ENCODE results near the gene ZFP1.
"Not testable (repeated sequence)": the region's sequence is repeated elsewhere in the genome, so short reads cannot be mapped to it uniquely, and the experiment has no call there.

Gene ZFP1

DNA sequence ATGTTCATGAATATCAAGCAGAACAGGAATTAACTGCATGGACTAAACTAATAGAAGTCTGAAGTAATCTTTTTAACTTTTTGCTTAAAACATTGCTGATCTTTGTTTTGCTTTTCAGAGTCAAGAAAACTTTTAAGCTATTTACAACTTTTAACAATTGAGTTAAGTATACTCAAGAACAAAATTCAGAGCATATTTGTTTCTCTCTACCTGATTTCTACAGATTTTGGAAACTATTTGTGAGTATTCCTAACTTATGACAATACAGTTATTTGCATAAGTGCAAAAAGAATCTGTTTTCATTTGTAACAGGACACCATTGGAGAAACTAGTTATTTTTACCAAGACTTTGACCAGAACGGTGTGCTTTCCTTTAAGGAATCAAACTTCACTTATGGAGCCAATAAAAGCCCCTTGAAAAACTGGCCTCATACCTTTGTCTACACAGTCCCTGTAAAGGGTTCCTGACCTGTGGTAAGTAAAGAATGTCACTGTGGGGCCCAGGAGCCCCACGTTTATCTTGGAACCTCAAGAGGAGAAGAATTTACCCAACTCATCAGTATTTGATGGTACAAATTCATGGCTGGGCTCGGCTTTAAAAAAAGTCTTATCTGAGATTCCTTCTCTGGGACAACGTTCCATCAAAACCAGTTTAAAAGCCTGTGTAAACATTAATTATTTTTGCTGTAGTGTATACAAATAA lies 20.5 kb upstream of the ZFP1 start:
- ATAC-seq, result no peak
- TF ChIP-seq BACH2 (CRISPR knock-in tag; IDR thresholded peaks at IDR 0.05; ENCODE audit: borderline replicate concordance) (no peak), ZNF565 (CRISPR knock-in tag; conservative IDR thresholded peaks at IDR 0.05; ENCODE audit: low read depth) (no peak), OSR1 (CRISPR knock-in tag; IDR thresholded peaks at IDR 0.05) (no peak), ZNF70 (CRISPR knock-in tag; IDR thresholded peaks at IDR 0.05) (no peak), ISL1 (CRISPR knock-in tag; IDR thresholded peaks at IDR 0.05) (no peak), PPARA (CRISPR knock-in tag; IDR thresholded peaks at IDR 0.05; ENCODE audit: borderline replicate concordance) (no peak), TOX (CRISPR knock-in tag; IDR thresholded peaks at IDR 0.05; ENCODE audit: borderline replicate concordance) (no peak)
- TF ChIP-seq, protein P1, sequence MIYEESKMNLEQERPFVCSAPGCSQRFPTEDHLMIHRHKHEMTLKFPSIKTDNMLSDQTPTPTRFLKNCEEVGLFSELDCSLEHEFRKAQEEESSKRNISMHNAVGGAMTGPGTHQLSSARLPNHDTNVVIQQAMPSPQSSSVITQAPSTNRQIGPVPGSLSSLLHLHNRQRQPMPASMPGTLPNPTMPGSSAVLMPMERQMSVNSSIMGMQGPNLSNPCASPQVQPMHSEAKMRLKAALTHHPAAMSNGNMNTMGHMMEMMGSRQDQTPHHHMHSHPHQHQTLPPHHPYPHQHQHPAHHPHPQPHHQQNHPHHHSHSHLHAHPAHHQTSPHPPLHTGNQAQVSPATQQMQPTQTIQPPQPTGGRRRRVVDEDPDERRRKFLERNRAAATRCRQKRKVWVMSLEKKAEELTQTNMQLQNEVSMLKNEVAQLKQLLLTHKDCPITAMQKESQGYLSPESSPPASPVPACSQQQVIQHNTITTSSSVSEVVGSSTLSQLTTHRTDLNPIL (CRISPR knock-in tag; IDR thresholded peaks at IDR 0.05; ENCODE audit: low read depth), result no peak
- TF ChIP-seq, protein P2, sequence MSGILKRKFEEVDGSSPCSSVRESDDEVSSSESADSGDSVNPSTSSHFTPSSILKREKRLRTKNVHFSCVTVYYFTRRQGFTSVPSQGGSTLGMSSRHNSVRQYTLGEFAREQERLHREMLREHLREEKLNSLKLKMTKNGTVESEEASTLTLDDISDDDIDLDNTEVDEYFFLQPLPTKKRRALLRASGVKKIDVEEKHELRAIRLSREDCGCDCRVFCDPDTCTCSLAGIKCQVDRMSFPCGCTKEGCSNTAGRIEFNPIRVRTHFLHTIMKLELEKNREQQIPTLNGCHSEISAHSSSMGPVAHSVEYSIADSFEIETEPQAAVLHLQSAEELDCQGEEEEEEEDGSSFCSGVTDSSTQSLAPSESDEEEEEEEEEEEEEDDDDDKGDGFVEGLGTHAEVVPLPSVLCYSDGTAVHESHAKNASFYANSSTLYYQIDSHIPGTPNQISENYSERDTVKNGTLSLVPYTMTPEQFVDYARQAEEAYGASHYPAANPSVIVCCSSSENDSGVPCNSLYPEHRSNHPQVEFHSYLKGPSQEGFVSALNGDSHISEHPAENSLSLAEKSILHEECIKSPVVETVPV (CRISPR knock-in tag; IDR thresholded peaks at IDR 0.05), result no peak
- TF ChIP-seq, protein P3, sequence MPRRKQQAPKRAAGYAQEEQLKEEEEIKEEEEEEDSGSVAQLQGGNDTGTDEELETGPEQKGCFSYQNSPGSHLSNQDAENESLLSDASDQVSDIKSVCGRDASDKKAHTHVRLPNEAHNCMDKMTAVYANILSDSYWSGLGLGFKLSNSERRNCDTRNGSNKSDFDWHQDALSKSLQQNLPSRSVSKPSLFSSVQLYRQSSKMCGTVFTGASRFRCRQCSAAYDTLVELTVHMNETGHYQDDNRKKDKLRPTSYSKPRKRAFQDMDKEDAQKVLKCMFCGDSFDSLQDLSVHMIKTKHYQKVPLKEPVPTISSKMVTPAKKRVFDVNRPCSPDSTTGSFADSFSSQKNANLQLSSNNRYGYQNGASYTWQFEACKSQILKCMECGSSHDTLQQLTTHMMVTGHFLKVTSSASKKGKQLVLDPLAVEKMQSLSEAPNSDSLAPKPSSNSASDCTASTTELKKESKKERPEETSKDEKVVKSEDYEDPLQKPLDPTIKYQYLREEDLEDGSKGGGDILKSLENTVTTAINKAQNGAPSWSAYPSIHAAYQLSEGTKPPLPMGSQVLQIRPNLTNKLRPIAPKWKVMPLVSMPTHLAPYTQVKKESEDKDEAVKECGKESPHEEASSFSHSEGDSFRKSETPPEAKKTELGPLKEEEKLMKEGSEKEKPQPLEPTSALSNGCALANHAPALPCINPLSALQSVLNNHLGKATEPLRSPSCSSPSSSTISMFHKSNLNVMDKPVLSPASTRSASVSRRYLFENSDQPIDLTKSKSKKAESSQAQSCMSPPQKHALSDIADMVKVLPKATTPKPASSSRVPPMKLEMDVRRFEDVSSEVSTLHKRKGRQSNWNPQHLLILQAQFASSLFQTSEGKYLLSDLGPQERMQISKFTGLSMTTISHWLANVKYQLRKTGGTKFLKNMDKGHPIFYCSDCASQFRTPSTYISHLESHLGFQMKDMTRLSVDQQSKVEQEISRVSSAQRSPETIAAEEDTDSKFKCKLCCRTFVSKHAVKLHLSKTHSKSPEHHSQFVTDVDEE (CRISPR knock-in tag; IDR thresholded peaks at IDR 0.05), result no peak

DNA sequence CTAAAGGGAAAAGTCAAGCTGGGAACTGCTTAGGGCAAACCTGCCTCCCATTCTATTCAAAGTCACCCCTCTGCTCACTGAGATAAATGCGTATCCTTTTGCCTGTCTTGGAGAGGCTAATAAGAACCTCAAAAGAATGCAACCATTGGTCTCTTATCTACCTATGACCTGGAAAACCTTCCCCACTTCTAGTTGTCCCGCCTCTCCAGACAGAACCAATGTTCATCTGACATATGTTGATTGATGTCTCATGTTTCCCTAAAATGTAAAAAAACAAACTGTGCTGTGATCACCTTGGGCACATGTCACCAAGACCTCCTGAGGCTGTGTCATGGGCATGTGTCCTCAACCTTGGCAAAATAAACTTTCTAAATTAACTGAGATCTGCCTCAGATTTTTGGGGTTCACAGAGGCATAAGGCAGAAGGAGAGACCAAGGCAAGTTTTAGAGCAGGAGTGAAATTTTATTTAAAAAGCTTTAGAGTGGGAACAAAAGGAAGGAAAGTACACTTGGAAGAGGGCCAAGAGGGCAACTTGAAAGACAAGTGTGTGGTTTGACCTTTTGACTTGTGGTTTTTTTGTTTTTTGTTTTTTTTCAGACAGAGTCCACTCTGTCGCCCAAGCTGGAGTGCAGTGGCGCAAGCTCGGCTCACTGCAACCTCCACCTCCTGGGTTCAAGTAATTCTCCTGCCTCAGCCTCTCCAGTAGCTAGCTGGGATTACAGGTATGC lies 18.7 kb upstream of the ZFP1 start:
- ATAC-seq, result not testable (repeated sequence)

DNA sequence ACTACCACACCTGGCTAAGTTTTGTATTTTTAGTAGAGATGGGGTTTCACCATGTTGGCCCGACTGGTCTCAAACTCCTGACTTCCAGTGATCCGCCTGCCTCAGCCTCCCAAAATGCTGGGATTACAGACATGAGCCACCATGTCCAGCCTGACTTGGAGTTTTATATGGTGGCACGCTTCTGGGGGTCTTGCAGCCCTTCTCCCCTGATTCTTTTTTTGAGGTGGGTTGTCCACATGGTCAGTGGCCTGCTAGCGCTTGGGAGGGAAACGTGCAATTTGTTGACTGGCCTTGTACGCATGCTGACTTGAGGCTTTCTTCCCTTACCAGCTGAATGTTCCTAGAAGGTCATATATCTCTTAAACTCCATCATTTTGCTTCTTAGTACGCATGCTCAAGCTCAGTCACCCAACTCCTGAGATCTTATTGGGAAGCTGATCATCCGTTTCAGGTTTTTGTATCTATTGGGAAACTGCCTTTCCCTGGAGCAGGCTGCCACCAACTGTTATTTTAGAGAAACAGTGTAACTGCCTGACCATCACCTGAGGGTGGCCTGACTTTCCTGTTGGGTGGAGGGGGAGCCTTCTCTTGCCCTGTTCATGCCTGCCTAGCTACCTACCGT lies 18.1 kb upstream of the ZFP1 start:
- 0 out of 3 replicates have a peak, but pooled peaks have one; percentile 26 for ATAC-seq
- TF ChIP-seq ISL1 (CRISPR knock-in tag; IDR thresholded peaks at IDR 0.05) (no peak), ZFP3 (CRISPR knock-in tag; IDR thresholded peaks at IDR 0.05) (no peak)

DNA sequence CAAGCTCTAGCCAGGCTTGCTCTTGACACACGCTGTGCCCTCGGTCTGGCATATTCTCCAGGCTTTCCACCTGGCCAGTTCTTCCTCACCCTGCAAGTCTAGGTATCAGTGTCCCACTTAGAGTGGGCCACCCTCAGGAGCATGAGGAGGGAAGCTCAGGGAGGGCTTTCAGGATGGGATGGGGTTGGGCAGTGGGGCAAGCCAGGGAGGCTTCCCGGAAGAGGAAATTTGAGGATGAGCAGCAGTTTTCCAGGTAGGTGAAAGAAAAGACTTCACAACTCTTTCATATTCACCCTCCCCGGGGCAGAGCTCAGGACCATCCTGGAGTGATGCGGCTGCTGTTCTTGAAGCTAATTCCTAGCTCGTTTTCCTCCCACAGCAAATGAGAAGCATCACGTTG lies 17.2 kb upstream of the ZFP1 start:
- ATAC-seq, result no peak
- TF ChIP-seq ZFP3 (CRISPR knock-in tag; IDR thresholded peaks at IDR 0.05), result no peak
- TF ChIP-seq, protein P4, sequence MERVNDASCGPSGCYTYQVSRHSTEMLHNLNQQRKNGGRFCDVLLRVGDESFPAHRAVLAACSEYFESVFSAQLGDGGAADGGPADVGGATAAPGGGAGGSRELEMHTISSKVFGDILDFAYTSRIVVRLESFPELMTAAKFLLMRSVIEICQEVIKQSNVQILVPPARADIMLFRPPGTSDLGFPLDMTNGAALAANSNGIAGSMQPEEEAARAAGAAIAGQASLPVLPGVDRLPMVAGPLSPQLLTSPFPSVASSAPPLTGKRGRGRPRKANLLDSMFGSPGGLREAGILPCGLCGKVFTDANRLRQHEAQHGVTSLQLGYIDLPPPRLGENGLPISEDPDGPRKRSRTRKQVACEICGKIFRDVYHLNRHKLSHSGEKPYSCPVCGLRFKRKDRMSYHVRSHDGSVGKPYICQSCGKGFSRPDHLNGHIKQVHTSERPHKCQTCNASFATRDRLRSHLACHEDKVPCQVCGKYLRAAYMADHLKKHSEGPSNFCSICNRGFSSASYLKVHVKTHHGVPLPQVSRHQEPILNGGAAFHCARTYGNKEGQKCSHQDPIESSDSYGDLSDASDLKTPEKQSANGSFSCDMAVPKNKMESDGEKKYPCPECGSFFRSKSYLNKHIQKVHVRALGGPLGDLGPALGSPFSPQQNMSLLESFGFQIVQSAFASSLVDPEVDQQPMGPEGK (CRISPR knock-in tag; IDR thresholded peaks at IDR 0.05; ENCODE audit: borderline replicate concordance), result no peak
- TF ChIP-seq CSDC2 (CRISPR knock-in tag; IDR thresholded peaks at IDR 0.05), result no peak
- no peak for TF ChIP-seq ESRRG (CRISPR knock-in tag; IDR thresholded peaks at IDR 0.05)
- TF ChIP-seq, protein P5, sequence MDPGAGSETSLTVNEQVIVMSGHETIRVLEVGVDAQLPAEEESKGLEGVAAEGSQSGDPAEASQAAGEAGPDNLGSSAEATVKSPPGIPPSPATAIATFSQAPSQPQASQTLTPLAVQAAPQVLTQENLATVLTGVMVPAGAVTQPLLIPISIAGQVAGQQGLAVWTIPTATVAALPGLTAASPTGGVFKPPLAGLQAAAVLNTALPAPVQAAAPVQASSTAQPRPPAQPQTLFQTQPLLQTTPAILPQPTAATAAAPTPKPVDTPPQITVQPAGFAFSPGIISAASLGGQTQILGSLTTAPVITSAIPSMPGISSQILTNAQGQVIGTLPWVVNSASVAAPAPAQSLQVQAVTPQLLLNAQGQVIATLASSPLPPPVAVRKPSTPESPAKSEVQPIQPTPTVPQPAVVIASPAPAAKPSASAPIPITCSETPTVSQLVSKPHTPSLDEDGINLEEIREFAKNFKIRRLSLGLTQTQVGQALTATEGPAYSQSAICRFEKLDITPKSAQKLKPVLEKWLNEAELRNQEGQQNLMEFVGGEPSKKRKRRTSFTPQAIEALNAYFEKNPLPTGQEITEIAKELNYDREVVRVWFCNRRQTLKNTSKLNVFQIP (CRISPR knock-in tag; IDR thresholded peaks at IDR 0.05; ENCODE audit: borderline replicate concordance, low read depth), result no peak
- TF ChIP-seq, protein P2 (CRISPR knock-in tag; IDR thresholded peaks at IDR 0.05), result no peak
- TF ChIP-seq, protein P1 (CRISPR knock-in tag; IDR thresholded peaks at IDR 0.05; ENCODE audit: low read depth), result no peak
- TF ChIP-seq ZNF70 (CRISPR knock-in tag; IDR thresholded peaks at IDR 0.05), result no peak
- no peak for TF ChIP-seq ZFP30 (CRISPR knock-in tag; IDR thresholded peaks at IDR 0.05)
- TF ChIP-seq PPARA (CRISPR knock-in tag; IDR thresholded peaks at IDR 0.05; ENCODE audit: borderline replicate concordance), result no peak
- no peak for TF ChIP-seq ZC3H10 (CRISPR knock-in tag; IDR thresholded peaks at IDR 0.05)
- TF ChIP-seq TOX (CRISPR knock-in tag; IDR thresholded peaks at IDR 0.05; ENCODE audit: borderline replicate concordance), result no peak
- no peak for TF ChIP-seq OSR1 (CRISPR knock-in tag; IDR thresholded peaks at IDR 0.05)
- no peak for TF ChIP-seq ZNF565 (CRISPR knock-in tag; conservative IDR thresholded peaks at IDR 0.05; ENCODE audit: low read depth)
